ENCODE results near the gene NPB.

The NPB gene

DNA sequence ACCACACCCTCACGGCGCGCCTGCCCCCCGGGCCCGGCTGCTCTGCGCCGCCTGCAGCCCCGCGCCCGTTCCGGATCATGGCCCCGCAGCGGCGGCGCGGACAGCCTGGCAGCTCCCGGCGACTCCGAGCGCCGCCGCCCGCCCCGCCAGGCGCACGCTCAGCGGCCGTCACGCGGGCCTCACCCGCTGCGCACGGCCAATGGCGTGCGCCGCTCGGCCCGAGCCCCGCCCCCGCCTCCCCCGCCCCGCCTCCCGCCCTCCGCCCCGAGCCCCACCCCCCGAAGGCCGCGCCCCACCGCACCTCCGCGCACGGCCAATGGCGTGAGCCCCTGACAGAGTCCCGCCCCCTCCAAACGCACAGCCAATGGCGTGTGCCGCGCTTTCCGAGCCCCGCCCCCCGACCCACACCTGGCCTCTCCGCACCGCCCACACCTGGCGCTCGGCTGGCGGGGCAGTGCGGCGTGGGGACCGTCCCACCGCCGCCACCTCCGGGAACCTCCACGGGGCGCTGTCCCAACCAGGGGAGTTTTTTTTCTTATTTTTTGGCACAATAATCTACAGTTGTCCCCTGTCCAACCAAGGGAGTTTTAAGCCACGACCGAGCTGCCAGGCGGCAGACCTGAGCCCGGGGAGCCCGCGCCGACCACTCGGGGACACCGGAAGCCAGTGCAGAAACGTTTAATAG lies 9.4 kb downstream of the NPB start, which contains the start of gene PCYT2:
TSS of gene PCYT2 (minus strand) at position 123 of the 685 bp plus-strand sequence. CDS start at position 79, 44 bp downstream.
- H3K36me3 ChIP-seq, result peaks cover 44% of the 10 kb centered on the region
- TF ChIP-seq, protein P1, sequence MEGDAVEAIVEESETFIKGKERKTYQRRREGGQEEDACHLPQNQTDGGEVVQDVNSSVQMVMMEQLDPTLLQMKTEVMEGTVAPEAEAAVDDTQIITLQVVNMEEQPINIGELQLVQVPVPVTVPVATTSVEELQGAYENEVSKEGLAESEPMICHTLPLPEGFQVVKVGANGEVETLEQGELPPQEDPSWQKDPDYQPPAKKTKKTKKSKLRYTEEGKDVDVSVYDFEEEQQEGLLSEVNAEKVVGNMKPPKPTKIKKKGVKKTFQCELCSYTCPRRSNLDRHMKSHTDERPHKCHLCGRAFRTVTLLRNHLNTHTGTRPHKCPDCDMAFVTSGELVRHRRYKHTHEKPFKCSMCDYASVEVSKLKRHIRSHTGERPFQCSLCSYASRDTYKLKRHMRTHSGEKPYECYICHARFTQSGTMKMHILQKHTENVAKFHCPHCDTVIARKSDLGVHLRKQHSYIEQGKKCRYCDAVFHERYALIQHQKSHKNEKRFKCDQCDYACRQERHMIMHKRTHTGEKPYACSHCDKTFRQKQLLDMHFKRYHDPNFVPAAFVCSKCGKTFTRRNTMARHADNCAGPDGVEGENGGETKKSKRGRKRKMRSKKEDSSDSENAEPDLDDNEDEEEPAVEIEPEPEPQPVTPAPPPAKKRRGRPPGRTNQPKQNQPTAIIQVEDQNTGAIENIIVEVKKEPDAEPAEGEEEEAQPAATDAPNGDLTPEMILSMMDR (IDR thresholded peaks at IDR 0.05), result no peak
- H3K4me1 ChIP-seq (ENCODE audit: control insufficient read depth in 1 of 2, insufficient read depth in 1 of 2, low read depth in 1 of 2, low read length in 1 of 2), result peaks cover 29 to 34% of the 10 kb centered on the region in 2 experiments
- H3K27me3 ChIP-seq, result peaks cover 4% of the 10 kb centered on the region
- peak within 1 kb of the TSS; percentile 56 for H3K27ac ChIP-seq
- no peaks in the 10 kb centered on the region for H3K9me3 ChIP-seq
- H3K4me3 ChIP-seq (ENCODE audit: low read depth in 1 of 2, low read length in 1 of 2), result peak within 1 kb of the TSS; percentile 70 to 76

DNA sequence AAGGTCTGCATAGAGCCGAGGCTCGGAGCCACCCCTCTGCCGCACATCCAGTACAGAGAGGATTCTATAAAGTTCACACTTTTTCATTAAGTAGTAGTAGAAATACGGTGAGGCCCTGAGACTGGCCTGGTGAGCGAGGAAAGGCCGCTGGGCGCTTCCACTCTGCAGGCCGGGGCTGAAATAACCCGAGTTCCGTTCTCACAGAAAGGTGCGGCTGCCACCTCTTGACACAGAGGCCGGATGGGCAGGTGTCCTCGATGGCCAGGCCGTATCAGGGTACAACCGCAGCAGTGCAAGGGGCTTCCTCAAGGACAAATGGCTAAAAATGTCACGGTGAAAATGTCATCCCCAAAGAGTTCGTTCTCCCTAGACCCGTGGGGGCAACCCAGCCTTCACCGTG lies 9.9 kb downstream of the NPB start:
- Histone ChIP-seq H3K36me3 (peaks cover 50% of the 10 kb centered on the region), H3K27ac (peak overlapping the region; percentile 56)

DNA sequence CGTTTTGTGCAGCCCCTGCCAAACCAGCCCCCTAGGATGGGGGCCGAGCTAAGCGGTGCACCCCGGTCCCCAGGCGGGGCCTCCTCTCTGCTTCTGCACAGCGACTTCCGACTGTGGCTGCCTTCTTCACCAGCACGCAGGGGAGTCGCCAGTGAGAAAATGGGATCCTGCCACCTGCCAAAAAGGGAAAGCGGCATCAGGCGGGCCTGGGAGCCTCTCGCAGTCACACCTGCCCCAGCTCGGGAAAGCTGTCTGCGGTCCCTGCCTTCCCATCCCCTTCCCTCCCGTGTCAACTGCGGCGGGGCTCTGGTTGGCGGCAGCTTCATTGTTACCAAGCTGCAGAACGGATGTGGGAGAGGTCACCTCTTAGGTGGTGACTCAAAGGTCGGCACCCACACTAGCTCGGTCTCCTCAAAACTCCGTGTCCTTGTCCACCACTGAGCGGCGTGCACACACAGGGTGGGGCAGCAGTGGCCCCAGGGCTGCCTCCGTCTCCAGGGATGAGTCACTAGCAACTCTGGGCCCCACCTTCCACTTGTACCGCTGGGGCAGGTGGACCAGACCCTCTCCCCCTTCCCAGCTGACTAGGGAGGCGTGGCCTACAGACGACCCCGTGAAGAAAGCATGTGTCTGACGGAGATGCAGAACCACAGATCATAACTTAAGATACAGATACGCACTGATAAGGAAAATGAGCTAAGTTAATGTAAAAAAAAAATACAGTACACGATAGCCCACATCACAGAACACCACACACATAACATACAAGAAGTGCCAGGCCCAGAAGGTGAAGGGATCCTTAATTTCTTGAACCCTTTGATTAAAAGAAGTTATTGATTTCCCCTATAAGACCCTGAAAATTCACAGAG lies 10.6 kb downstream of the NPB start:
- H3K27me3 ChIP-seq, result peaks cover 4% of the 10 kb centered on the region
- H3K36me3 ChIP-seq, result peaks cover 51% of the 10 kb centered on the region
- H3K27ac ChIP-seq, result peak overlapping the region; percentile 56
- no peak overlapping the region for H3K4me3 ChIP-seq (ENCODE audit: low read depth in 1 of 2, low read length in 1 of 2)
- H3K4me1 ChIP-seq (ENCODE audit: control insufficient read depth in 1 of 2, insufficient read depth in 1 of 2, low read depth in 1 of 2, low read length in 1 of 2), result peaks cover 41 to 45% of the 10 kb centered on the region in 2 experiments
- H3K9me3 ChIP-seq, result no peaks in the 10 kb centered on the region
- TF ChIP-seq, protein P1 (IDR thresholded peaks at IDR 0.05), result no peak

More for the DNA sequence above, 9.9 kb downstream of the NPB start:
- Histone ChIP-seq H3K4me1 (ENCODE audit: control insufficient read depth in 1 of 2, insufficient read depth in 1 of 2, low read depth in 1 of 2, low read length in 1 of 2) (peaks cover 34 to 39% of the 10 kb centered on the region in 2 experiments), H3K27me3 (peaks cover 4% of the 10 kb centered on the region), H3K9me3 (no peaks in the 10 kb centered on the region), H3K4me3 (ENCODE audit: low read depth in 1 of 2, low read length in 1 of 2) (peak overlapping the region; percentile 32 to 57)
- TF ChIP-seq, protein P1 (IDR thresholded peaks at IDR 0.05), result no peak

DNA sequence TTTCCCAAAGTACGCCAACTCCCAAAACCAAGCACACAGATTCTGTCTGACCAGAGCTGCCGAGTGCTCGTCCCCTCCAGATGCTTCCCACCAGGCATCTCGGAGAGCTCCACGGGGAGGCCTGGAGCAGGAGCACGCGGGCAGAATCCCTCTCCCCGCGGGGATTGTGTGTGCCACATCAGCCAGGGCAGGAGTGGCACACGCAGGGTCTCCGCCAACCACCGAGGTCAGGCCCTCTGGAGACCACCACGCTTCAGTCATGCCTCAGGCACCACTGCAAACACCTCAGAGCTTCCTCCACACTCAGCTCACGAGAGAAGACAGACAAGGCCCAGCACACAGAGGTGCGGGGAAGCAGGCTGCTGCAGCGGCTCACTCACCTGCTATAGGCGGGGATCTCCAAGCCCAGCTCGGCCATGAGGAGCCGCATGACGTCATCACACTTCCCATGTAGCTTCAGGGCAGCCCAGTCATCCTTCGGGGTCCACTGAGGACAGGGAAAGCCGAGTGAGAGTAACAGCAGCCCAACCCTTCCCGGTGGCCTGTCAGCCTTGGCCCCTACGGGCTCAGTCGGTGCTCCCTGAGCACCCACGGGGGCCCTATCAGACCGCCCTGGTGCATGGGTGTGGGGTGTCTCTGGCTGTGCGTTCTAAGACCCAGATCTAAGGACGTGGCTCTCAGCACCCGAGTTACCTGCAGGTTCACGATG lies 11.5 kb downstream of the NPB start:
- peaks cover 51% of the 10 kb centered on the region for H3K36me3 ChIP-seq

More for the DNA sequence above, 11.5 kb downstream of the NPB start:
- Histone ChIP-seq H3K4me3 (ENCODE audit: low read depth in 1 of 2, low read length in 1 of 2) (no peak overlapping the region), H3K9me3 (no peaks in the 10 kb centered on the region), H3K27ac (no peak overlapping the region), H3K4me1 (ENCODE audit: control insufficient read depth in 1 of 2, insufficient read depth in 1 of 2, low read depth in 1 of 2, low read length in 1 of 2) (peaks cover 47 to 50% of the 10 kb centered on the region in 2 experiments), H3K27me3 (peaks cover 4% of the 10 kb centered on the region)
- TF ChIP-seq, protein P1 (IDR thresholded peaks at IDR 0.05), result no peak

Data from neutrophil (primary cell).